ENCODE results near the gene MED15.

Gene MED15

GRCh38 chr22:20494978-20495860 lies 12.2 kb upstream of the MED15 start, which contains the start of gene KLHL22:
KLHL22 (minus strand) TSS chr22:20495795; CDS start chr22:20489211, 6,584 bp downstream.
- DNase-seq, result peak; percentile 31
- peak; percentile 10; the same call in 2 of the 3 replicates for ATAC-seq (ENCODE audit: insufficient read depth, low read depth)
- peak within 1 kb of the TSS; percentile 84 for H3K9ac ChIP-seq (ENCODE audit: low read depth, low read length)

GRCh38 chr22:20495861-20496681 lies 11.3 kb upstream of the MED15 start:
- no peaks in the 10 kb centered on the region for H3K27me3 ChIP-seq (ENCODE audit: insufficient read depth, low read length, poor library complexity)
- H3K4me1 ChIP-seq (ENCODE audit: insufficient read depth, low read length), result peaks cover 30% of the 10 kb centered on the region
- ATAC-seq (ENCODE audit: insufficient read depth, low read depth) (peak; percentile 93), DNase-seq (peak; percentile 90)
- peak overlapping the region; percentile 88 for H2AFZ ChIP-seq (ENCODE audit: low read depth, low read length)
- peak overlapping the region; percentile 84 for H3K9ac ChIP-seq (ENCODE audit: low read depth, low read length)
- H3K27ac ChIP-seq (ENCODE audit: low read length), result peak overlapping the region; percentile 77
- TF ChIP-seq CTCF (IDR thresholded peaks at IDR 0.05; ENCODE audit: borderline replicate concordance, extremely low read depth, low read length, poor library complexity, severe bottlenecking) (peak; percentile 96), EZH2 (IDR thresholded peaks at IDR 0.05; ENCODE audit: borderline replicate concordance, low read depth, low read length, severe bottlenecking) (no peak)
- H4K20me1 ChIP-seq (ENCODE audit: insufficient read depth, low read length), result peaks cover 15% of the 10 kb centered on the region; the same call in 1 of the 2 replicates
- H3K4me3 ChIP-seq (ENCODE audit: low read depth in 1 of 2, low read length in 2 of 2), result peak overlapping the region; percentile 36 to 73; a peak in 3 of 4 replicates
- peaks cover 50% of the 10 kb centered on the region for H3K79me2 ChIP-seq (ENCODE audit: insufficient read depth, low read length)
- H3K36me3 ChIP-seq (ENCODE audit: insufficient read depth, low read length), result 0 out of 2 replicates have a peak, but pooled peaks cover 6% of the 10 kb centered on the region
- peak overlapping the region; percentile 85 for H3K4me2 ChIP-seq (ENCODE audit: insufficient read depth, low read length)
- no peaks in the 10 kb centered on the region for H3K9me3 ChIP-seq (ENCODE audit: insufficient read depth, low read length, severe bottlenecking)

More at GRCh38 chr22:20494978-20495860, 12.2 kb upstream of the MED15 start, which contains the start of gene KLHL22:
- Histone ChIP-seq H3K4me3 (ENCODE audit: low read depth in 1 of 2, low read length in 2 of 2) (peak within 1 kb of the TSS; percentile 56 to 73), H2AFZ (ENCODE audit: low read depth, low read length) (peak within 1 kb of the TSS; percentile 88), H3K4me2 (ENCODE audit: insufficient read depth, low read length) (peak within 1 kb of the TSS; percentile 85), H3K27me3 (ENCODE audit: insufficient read depth, low read length, poor library complexity) (no peaks in the 10 kb centered on the region), H3K9me3 (ENCODE audit: insufficient read depth, low read length, severe bottlenecking) (no peaks in the 10 kb centered on the region), H3K4me1 (ENCODE audit: insufficient read depth, low read length) (peaks cover 30% of the 10 kb centered on the region), H3K27ac (ENCODE audit: low read length) (peak within 1 kb of the TSS; percentile 77), H3K79me2 (ENCODE audit: insufficient read depth, low read length) (peaks cover 57% of the 10 kb centered on the region), H4K20me1 (ENCODE audit: insufficient read depth, low read length) (peaks cover 15% of the 10 kb centered on the region; the same call in 1 of the 2 replicates), H3K36me3 (ENCODE audit: insufficient read depth, low read length) (0 out of 2 replicates have a peak, but pooled peaks cover 4% of the 10 kb centered on the region)
- no peak for TF ChIP-seq EZH2 (IDR thresholded peaks at IDR 0.05; ENCODE audit: borderline replicate concordance, low read depth, low read length, severe bottlenecking)
- TF ChIP-seq CTCF (IDR thresholded peaks at IDR 0.05; ENCODE audit: borderline replicate concordance, extremely low read depth, low read length, poor library complexity, severe bottlenecking), result no peak

GRCh38 chr22:20497426-20497825 lies 10.0 kb upstream of the MED15 start:
- no peak for ATAC-seq (ENCODE audit: insufficient read depth, low read depth)
- Histone ChIP-seq H3K36me3 (ENCODE audit: insufficient read depth, low read length) (0 out of 2 replicates have a peak, but pooled peaks cover 6% of the 10 kb centered on the region), H3K9ac (ENCODE audit: low read depth, low read length) (no peak overlapping the region), H3K4me3 (ENCODE audit: low read depth in 1 of 2, low read length in 2 of 2) (no peak overlapping the region), H3K27me3 (ENCODE audit: insufficient read depth, low read length, poor library complexity) (no peaks in the 10 kb centered on the region), H3K27ac (ENCODE audit: low read length) (no peak overlapping the region), H3K79me2 (ENCODE audit: insufficient read depth, low read length) (peaks cover 37% of the 10 kb centered on the region), H3K4me1 (ENCODE audit: insufficient read depth, low read length) (peaks cover 30% of the 10 kb centered on the region), H3K4me2 (ENCODE audit: insufficient read depth, low read length) (no peak overlapping the region), H2AFZ (ENCODE audit: low read depth, low read length) (no peak overlapping the region), H3K9me3 (ENCODE audit: insufficient read depth, low read length, severe bottlenecking) (no peaks in the 10 kb centered on the region), H4K20me1 (ENCODE audit: insufficient read depth, low read length) (peaks cover 10% of the 10 kb centered on the region; the same call in 1 of the 2 replicates)
- TF ChIP-seq EZH2 (IDR thresholded peaks at IDR 0.05; ENCODE audit: borderline replicate concordance, low read depth, low read length, severe bottlenecking) (no peak), CTCF (IDR thresholded peaks at IDR 0.05; ENCODE audit: borderline replicate concordance, extremely low read depth, low read length, poor library complexity, severe bottlenecking) (no peak)
- no peak for DNase-seq
